Retinal pigment epithelial cell (primary cell): ENCODE results near the gene RIMBP2.

ENCODE experiments used
- DNase-seq: peaks from one replicate; pipeline ENCODE4 v3.0.0-alpha.2; 2010; ENCODE audit warnings: low read depth
- H3K4me3 ChIP-seq: 2 replicates; pipeline ENCODE4 v1.5.1; 2011; ENCODE audit warnings: mild to moderate bottlenecking, low read length, control low read depth, moderate library complexity
- CTCF ChIP-seq: conservative IDR thresholded peaks from 2 replicates; pipeline ENCODE4 v1.5.1; 2011; ENCODE audit warnings: low read depth, low read length, control low read depth, inconsistent platforms

Gene RIMBP2

GRCh38 chr12:130447655-130447965, 268.5 kb downstream of the RIMBP2 start:
- H3K4me3 ChIP-seq, result no peak overlapping the region
- DNase-seq, result no peak
- TF ChIP-seq CTCF, result no peak

- no peak overlapping the region for H3K4me3 ChIP-seq
- no peak for DNase-seq
- TF ChIP-seq CTCF, result no peak
Observed at GRCh38 chr12:130446846-130447654, 269.0 kb downstream of the RIMBP2 start.

GRCh38 chr12:130444986-130445385, 271.1 kb downstream of the RIMBP2 start:
- DNase-seq, result no peak
- H3K4me3 ChIP-seq, result no peak overlapping the region
- TF ChIP-seq CTCF, result no peak

- no peak for DNase-seq
- TF ChIP-seq CTCF, result no peak
- H3K4me3 ChIP-seq, result no peak overlapping the region
Observed at GRCh38 chr12:130444061-130444460, 272.0 kb downstream of the RIMBP2 start.

- no peak overlapping the region for H3K4me3 ChIP-seq
- no peak for DNase-seq
- TF ChIP-seq CTCF, result no peak
Observed at GRCh38 chr12:130441771-130442760, 274.0 kb downstream of the RIMBP2 start.

- no peak for DNase-seq
- TF ChIP-seq CTCF, result no peak
- no peak overlapping the region for H3K4me3 ChIP-seq
Observed at GRCh38 chr12:130440411-130441080, 275.6 kb downstream of the RIMBP2 start.
